Activated CD8-positive, alpha-beta T cell treated with anti-CD3 and anti-CD28 coated beads for 36 hours (primary cell): Measurements from ENCODE around the gene UBE2D2. TPM values are rescaled to one million over a fixed set of nuclear protein-coding genes. Genes with fewer than 3 reads are reported as not detected.

ENCODE experiments used
- ATAC-seq: fragments of 200-7000 bp; cut with Tn5 transposase; one replicate; pipeline ENCODE4 v1.10.0; 2021; ENCODE audit warnings: mild to moderate bottlenecking, moderate library complexity
- CTCF ChIA-PET: fragments of 350-600 bp; sonication (Branson Sonifier 250); formaldehyde crosslinking; loops from one replicate; lab custom pipeline; 2021; ENCODE audit warnings: antibody characterized with exemption; lab: Charles Lee
- POLR2A ChIA-PET: fragments of 350-600 bp; sonication (Branson Sonifier 250); formaldehyde crosslinking; loops from one replicate; lab custom pipeline; 2021; ENCODE audit warnings: antibody characterized with exemption; lab: Charles Lee
- DNase-seq: peaks from one replicate; pipeline ENCODE4 v3.0.0-alpha.2; 2020
- H3K27ac Mint-ChIP-seq: one replicate; pipeline ENCODE4 v1.8.0; 2021; ENCODE audit warnings: mild to moderate bottlenecking, mixed read lengths
- H3K27me3 Mint-ChIP-seq: one replicate; pipeline ENCODE4 v1.8.0; 2021; ENCODE audit warnings: mixed read lengths
- H3K36me3 Mint-ChIP-seq: one replicate; pipeline ENCODE4 v1.8.0; 2021; ENCODE audit warnings: low read depth, mixed read lengths
- H3K4me1 Mint-ChIP-seq: one replicate; pipeline ENCODE4 v1.8.0; 2021; ENCODE audit warnings: low read depth, mixed read lengths
- H3K4me3 Mint-ChIP-seq: one replicate; pipeline ENCODE4 v1.8.0; 2021; ENCODE audit warnings: mild to moderate bottlenecking, moderate library complexity, mixed read lengths
- H3K9me3 Mint-ChIP-seq: one replicate; pipeline ENCODE4 v1.8.0; 2021; ENCODE audit warnings: mixed read lengths
- intact Hi-C: fragments of 100-400 bp; cut with micrococcal nuclease; formaldehyde crosslinking; loops from one replicate; pipeline ENCODE4 v1.10.0; 2022
- total RNA-seq, 2 experiments: library from RNA; stranded (reverse); gene quantifications; one replicate each; pipeline ENCODE4 v1.2.3, GENCODE V29; 2021
- TF ChIP-seq, protein P1 (sequence below): fragments of 200-600 bp; IDR thresholded peaks from one replicate; pipeline ENCODE4 v1.8.0; 2022; ENCODE audit warnings: antibody characterized with exemption, mild to moderate bottlenecking

Gene UBE2D2
- total RNA-seq, 2 experiments from 2014 or later, result 239 to 253 TPM

DNA sequence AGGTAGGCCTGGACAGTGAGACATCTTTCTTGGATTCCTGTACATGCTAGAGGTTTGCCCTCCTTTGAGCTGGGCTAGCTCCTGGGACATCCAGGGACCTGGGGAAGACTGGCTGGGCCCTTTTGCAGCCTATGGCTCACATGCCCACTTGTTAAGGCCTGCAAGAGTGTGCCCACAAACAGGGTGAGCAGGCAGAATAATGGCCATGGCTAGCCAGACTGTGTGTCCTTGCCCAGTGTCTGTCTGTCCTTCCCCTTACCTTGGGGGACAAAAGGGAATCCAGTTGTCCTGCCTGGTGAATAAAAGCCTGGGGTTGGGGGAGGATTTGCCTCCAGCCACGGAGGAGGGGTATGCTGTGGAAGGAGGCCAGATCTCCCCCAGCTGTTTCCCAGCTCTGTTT is 74.1 kb downstream of the UBE2D2 start:
- TF ChIP-seq, protein P1, sequence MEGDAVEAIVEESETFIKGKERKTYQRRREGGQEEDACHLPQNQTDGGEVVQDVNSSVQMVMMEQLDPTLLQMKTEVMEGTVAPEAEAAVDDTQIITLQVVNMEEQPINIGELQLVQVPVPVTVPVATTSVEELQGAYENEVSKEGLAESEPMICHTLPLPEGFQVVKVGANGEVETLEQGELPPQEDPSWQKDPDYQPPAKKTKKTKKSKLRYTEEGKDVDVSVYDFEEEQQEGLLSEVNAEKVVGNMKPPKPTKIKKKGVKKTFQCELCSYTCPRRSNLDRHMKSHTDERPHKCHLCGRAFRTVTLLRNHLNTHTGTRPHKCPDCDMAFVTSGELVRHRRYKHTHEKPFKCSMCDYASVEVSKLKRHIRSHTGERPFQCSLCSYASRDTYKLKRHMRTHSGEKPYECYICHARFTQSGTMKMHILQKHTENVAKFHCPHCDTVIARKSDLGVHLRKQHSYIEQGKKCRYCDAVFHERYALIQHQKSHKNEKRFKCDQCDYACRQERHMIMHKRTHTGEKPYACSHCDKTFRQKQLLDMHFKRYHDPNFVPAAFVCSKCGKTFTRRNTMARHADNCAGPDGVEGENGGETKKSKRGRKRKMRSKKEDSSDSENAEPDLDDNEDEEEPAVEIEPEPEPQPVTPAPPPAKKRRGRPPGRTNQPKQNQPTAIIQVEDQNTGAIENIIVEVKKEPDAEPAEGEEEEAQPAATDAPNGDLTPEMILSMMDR, result no peak
- Mint-ChIP-seq H3K27ac (peak overlapping the region; percentile 90), H3K27me3 (no peaks in the 10 kb centered on the region), H3K4me1 (peaks cover 50% of the 10 kb centered on the region), H3K36me3 (peaks cover 3% of the 10 kb centered on the region), H3K4me3 (no peak overlapping the region), H3K9me3 (no peaks in the 10 kb centered on the region)
- ATAC-seq (no peak), DNase-seq (no peak)
- POLR2A ChIA-PET, result interaction anchor here (0.7 to 6.6 kb wide), 10 partner anchors 15 to 362 kb away, joined by 3 to 87 read pairs (median 6); partner anchors contain the start of gene CXXC5
- intact Hi-C loops, result loop anchor here (5.0 kb wide), 1 partner anchor 112 kb away; no protein-coding TSS in a partner anchor
- CTCF ChIA-PET, result interaction anchor here (0.6 to 9.9 kb wide), 21 partner anchors 8 to 141 kb away, joined by 3 to 211 read pairs (median 11); partner anchors contain the start of gene CXXC5

DNA sequence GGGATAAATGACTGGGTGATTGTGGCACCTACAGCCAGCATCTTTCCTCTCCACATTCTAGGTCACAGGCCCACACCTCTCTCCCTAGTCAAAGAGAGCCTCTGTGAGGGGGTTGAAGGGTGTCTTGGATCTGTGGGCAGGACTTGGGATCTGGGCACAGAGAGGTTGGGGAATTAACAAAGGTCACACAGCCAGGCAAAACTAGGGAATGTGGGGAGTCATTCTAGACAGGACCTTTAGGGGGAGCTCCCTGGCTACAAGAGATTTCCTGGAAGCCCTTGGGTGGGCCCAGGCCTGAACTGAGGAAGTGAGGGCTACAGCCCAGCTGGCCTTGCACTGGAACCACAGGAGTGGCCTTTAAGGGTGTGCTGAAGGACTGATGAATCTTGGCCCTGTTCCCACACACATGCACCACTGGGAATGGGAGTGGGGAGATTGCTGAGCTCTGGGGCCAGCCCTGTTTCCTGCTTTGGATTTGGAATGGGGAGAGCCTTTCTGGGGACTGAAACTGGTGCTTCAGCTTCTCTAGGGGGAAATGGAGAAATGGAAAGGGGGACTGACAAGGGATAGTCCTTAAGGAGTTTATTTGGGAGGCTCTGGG is 74.6 kb downstream of the UBE2D2 start:
- intact Hi-C loops, result loop anchor here (1.0 to 5.0 kb wide), 2 partner anchors 14 to 112 kb away; no protein-coding TSS in a partner anchor
- H3K9me3 Mint-ChIP-seq, result no peaks in the 10 kb centered on the region
- DNase-seq (peak; percentile 42), ATAC-seq (no peak)
- H3K4me1 Mint-ChIP-seq, result peaks cover 50% of the 10 kb centered on the region
- TF ChIP-seq, protein P1, result peak; percentile 54
- H3K27me3 Mint-ChIP-seq, result no peaks in the 10 kb centered on the region
- H3K36me3 Mint-ChIP-seq, result peaks cover 1% of the 10 kb centered on the region
- peak overlapping the region; percentile 90 for H3K27ac Mint-ChIP-seq
- POLR2A ChIA-PET, result interaction anchor here (0.7 to 6.6 kb wide), 16 partner anchors 8 to 361 kb away, joined by 3 to 87 read pairs (median 4); partner anchors contain the start of gene CXXC5
- peak overlapping the region; percentile 55 for H3K4me3 Mint-ChIP-seq
- CTCF ChIA-PET, result interaction anchor here (0.6 to 9.9 kb wide), 25 partner anchors 8 to 153 kb away, joined by 3 to 211 read pairs (median 4); partner anchors contain the start of genes CXXC5 and STING1

DNA sequence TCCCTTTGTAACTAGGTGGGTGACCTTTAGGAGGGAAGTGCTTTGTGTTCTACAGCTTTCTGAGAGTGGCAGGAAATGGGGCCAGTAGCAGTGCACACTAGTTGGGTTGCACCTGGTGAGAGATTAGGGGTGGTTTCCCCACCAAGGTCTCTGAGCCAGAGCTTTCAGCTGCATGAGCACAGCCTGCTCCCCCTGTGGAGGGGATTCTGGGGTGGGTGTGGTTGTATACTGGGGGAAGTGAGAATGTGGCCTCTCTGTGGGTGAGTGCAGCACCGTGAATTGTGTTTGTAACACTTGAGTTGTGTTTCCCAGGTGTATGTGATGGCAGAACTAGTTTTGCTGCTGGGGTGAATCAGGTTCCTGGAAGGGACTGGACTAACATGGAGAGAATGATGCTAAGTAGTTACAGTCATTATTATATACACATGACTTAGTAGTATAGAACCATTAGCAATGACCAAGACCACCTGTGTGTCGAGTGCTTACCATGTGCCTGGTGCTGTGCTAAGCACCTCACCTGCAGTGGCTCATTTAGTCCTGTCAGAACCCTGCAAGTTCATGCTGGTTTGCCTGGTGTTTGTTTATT is 75.2 kb downstream of the UBE2D2 start:
- H3K27ac Mint-ChIP-seq, result peak overlapping the region; percentile 90

DNA sequence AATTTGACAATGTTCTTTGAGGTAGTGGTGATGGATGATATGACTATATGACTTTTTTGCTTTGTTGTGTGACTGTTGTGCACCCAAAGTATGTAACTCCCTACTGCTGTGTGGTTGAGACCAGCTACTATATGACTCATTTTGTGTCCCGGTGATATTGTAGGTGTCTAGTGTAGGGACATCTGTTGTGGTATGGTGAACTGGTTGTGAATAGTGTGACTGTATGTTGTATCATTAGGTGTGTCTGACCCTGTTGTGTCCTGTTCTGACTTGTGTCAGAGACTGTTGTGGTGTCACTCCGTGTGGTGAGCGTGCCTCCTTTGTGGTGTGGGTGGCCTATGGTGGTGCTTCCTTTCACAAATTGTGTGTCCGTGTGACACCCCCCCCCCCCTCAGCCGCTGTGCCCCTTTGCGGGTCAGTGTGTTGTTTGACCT is 75.9 kb downstream of the UBE2D2 start:
- Mint-ChIP-seq H3K36me3 (peaks cover 1% of the 10 kb centered on the region), H3K4me1 (peaks cover 50% of the 10 kb centered on the region), H3K4me3 (peak overlapping the region; percentile 55), H3K27me3 (no peaks in the 10 kb centered on the region), H3K27ac (peak overlapping the region; percentile 90), H3K9me3 (no peaks in the 10 kb centered on the region)
- peak; percentile 74 for DNase-seq
- POLR2A ChIA-PET, result interaction anchor here (0.7 to 6.6 kb wide), 9 partner anchors 13 to 131 kb away, joined by 3 to 87 read pairs (median 3); partner anchors contain the start of gene CXXC5
- ATAC-seq, result peak; percentile 71
- CTCF ChIA-PET, result interaction anchor here (1.6 to 9.9 kb wide), 7 partner anchors 10 to 140 kb away, joined by 3 to 211 read pairs (median 52); partner anchors contain the start of gene CXXC5
- intact Hi-C loops, result loop anchor here (1.0 to 5.0 kb wide), 2 partner anchors 12 to 110 kb away; no protein-coding TSS in a partner anchor
- TF ChIP-seq, protein P1, result no peak

More for the DNA sequence above, 75.2 kb downstream of the UBE2D2 start:
- H3K9me3 Mint-ChIP-seq, result no peaks in the 10 kb centered on the region
- CTCF ChIA-PET, result interaction anchor here (0.9 to 9.9 kb wide), 23 partner anchors 9 to 154 kb away, joined by 3 to 211 read pairs (median 4); partner anchors contain the start of genes CXXC5 and STING1
- peak; percentile 92 for DNase-seq
- TF ChIP-seq, protein P1, result no peak
- H3K36me3 Mint-ChIP-seq, result peaks cover 1% of the 10 kb centered on the region
- H3K4me3 Mint-ChIP-seq, result peak overlapping the region; percentile 55
- ATAC-seq, result peak; percentile 74
- no peaks in the 10 kb centered on the region for H3K27me3 Mint-ChIP-seq
- peaks cover 50% of the 10 kb centered on the region for H3K4me1 Mint-ChIP-seq
- POLR2A ChIA-PET, result interaction anchor here (0.7 to 6.6 kb wide), 18 partner anchors 9 to 131 kb away, joined by 3 to 87 read pairs (median 4); partner anchors contain the start of gene CXXC5
- intact Hi-C loops, result loop anchor here (1.0 to 5.0 kb wide), 2 partner anchors 13 to 111 kb away; no protein-coding TSS in a partner anchor
